Astrocyte (in vitro differentiated cells and primary cell): Measurements from ENCODE around the gene STK32B. TPM values are rescaled to one million over a fixed set of nuclear protein-coding genes. Genes with fewer than 3 reads are reported as not detected.

Experiments
- DNase-seq: peaks from one replicate; pipeline ENCODE4 v3.0.0-alpha.2; 2010; ENCODE audit warnings: low read depth
- FAIRE-seq: peaks from 2 replicates; lab custom pipeline; 2011; peaks lifted over from hg19 to GRCh38; lab: Jason Lieb, UNC
- H2AFZ ChIP-seq: 2 replicates; pipeline ENCODE4 v1.6.0; 2012; ENCODE audit warnings: low read depth, low read length, inconsistent platforms
- H3K27ac ChIP-seq: 2 replicates; pipeline ENCODE4 v1.5.1; 2011; ENCODE audit warnings: low read depth, low read length, inconsistent platforms
- H3K27me3 ChIP-seq: 2 replicates; pipeline ENCODE4 v1.6.0; 2011; ENCODE audit warnings: low read length, inconsistent platforms; ENCODE audit not compliant: insufficient read depth
- H3K36me3 ChIP-seq: 2 replicates; pipeline ENCODE4 v1.5.1; 2011; ENCODE audit warnings: low read length, inconsistent platforms; ENCODE audit not compliant: insufficient read depth
- H3K4me1 ChIP-seq: 2 replicates; pipeline ENCODE4 v1.5.1; 2011; ENCODE audit warnings: low read length, inconsistent platforms; ENCODE audit not compliant: insufficient read depth
- H3K4me2 ChIP-seq: 2 replicates; pipeline ENCODE4 v1.6.0; 2012; ENCODE audit warnings: low read length, inconsistent platforms
- H3K4me3 ChIP-seq: 2 replicates; pipeline ENCODE4 v1.5.1; 2011; ENCODE audit warnings: low read depth, mild to moderate bottlenecking, low read length, inconsistent platforms; ENCODE audit not compliant: insufficient read depth
- H3K79me2 ChIP-seq: 2 replicates; pipeline ENCODE4 v1.6.0; 2012; ENCODE audit warnings: mild to moderate bottlenecking, low read length, inconsistent platforms; ENCODE audit not compliant: insufficient read depth
- H3K9ac ChIP-seq: 2 replicates; pipeline ENCODE4 v1.6.0; 2012; ENCODE audit warnings: mild to moderate bottlenecking, low read length, inconsistent platforms
- H3K9me3 ChIP-seq: 2 replicates; pipeline ENCODE4 v1.5.1; 2012; ENCODE audit warnings: low read depth, mild to moderate bottlenecking, low read length, inconsistent platforms; ENCODE audit not compliant: insufficient read depth
- H4K20me1 ChIP-seq: 2 replicates; pipeline ENCODE4 v1.6.0; 2012; ENCODE audit warnings: low read length, inconsistent platforms; ENCODE audit not compliant: insufficient read depth
- H3K27ac Mint-ChIP-seq: one replicate; pipeline ENCODE4 v1.8.0; 2021; ENCODE audit warnings: mild to moderate bottlenecking, mixed read lengths; ENCODE audit not compliant: unreplicated experiment
- H3K27me3 Mint-ChIP-seq: one replicate; pipeline ENCODE4 v1.8.0; 2021; ENCODE audit warnings: low read depth, mixed read lengths; ENCODE audit not compliant: unreplicated experiment
- H3K36me3 Mint-ChIP-seq: one replicate; pipeline ENCODE4 v1.8.0; 2021; ENCODE audit warnings: low read depth, mixed read lengths; ENCODE audit not compliant: unreplicated experiment
- H3K4me1 Mint-ChIP-seq: one replicate; pipeline ENCODE4 v1.8.0; 2021; ENCODE audit warnings: low read depth, mixed read lengths; ENCODE audit not compliant: unreplicated experiment
- H3K4me3 Mint-ChIP-seq: one replicate; pipeline ENCODE4 v1.8.0; 2021; ENCODE audit warnings: mild to moderate bottlenecking, moderate library complexity, mixed read lengths; ENCODE audit not compliant: unreplicated experiment
- H3K9me3 Mint-ChIP-seq: one replicate; pipeline ENCODE4 v1.8.0; 2021; ENCODE audit warnings: mild to moderate bottlenecking, mixed read lengths; ENCODE audit not compliant: unreplicated experiment
- CTCF ChIP-seq: IDR thresholded peaks from 2 replicates; pipeline ENCODE4 v1.5.1; 2011; ENCODE audit warnings: low read depth, mild to moderate bottlenecking, inconsistent platforms, low read length, moderate library complexity; ENCODE audit not compliant: insufficient read depth
- EZH2 ChIP-seq: IDR thresholded peaks from 2 replicates; pipeline ENCODE4 v1.6.1; 2012; ENCODE audit warnings: mild to moderate bottlenecking, low read length, inconsistent platforms; ENCODE audit not compliant: insufficient read depth
- total RNA-seq: library from RNA; stranded (reverse); gene quantifications from 2 replicates; pipeline ENCODE4 v1.2.1, GENCODE V29; 2021

The STK32B gene
- total RNA-seq, 1 donor from 2014 or later, result 2.9 TPM

- no peak for FAIRE-seq
- TF ChIP-seq CTCF (no peak), EZH2 (no peak)
Measured at GRCh38 chr4:5361968-5362367, 310.7 kb downstream of the STK32B start.

GRCh38 chr4:5364406-5364805 lies 313.1 kb downstream of the STK32B start:
- peaks cover 17% of the 10 kb centered on the region for H3K4me1 ChIP-seq
- Mint-ChIP-seq H3K9me3 (no peaks in the 10 kb centered on the region), H3K36me3 (no peaks in the 10 kb centered on the region), H3K4me3 (no peak overlapping the region), H3K27me3 (peaks cover 12% of the 10 kb centered on the region), H3K4me1 (peaks cover 15% of the 10 kb centered on the region), H3K27ac (no peak overlapping the region)
- FAIRE-seq (no peak), DNase-seq (no peak)
- no peaks in the 10 kb centered on the region for H3K79me2 ChIP-seq
- no peak overlapping the region for H3K4me2 ChIP-seq
- no peaks in the 10 kb centered on the region for H3K9me3 ChIP-seq
- no peak overlapping the region for H2AFZ ChIP-seq
- H3K36me3 ChIP-seq, result no peaks in the 10 kb centered on the region
- no peak overlapping the region for H3K9ac ChIP-seq
- no peak overlapping the region for H3K4me3 ChIP-seq
- H4K20me1 ChIP-seq, result peaks cover 3% of the 10 kb centered on the region
- TF ChIP-seq EZH2 (no peak), CTCF (no peak)
- no peak overlapping the region for H3K27ac ChIP-seq
- no peaks in the 10 kb centered on the region for H3K27me3 ChIP-seq

More at GRCh38 chr4:5361968-5362367, 310.7 kb downstream of the STK32B start:
- Mint-ChIP-seq H3K4me1 (peaks cover 15% of the 10 kb centered on the region), H3K4me3 (no peak overlapping the region), H3K27ac (no peak overlapping the region), H3K36me3 (no peaks in the 10 kb centered on the region), H3K9me3 (no peaks in the 10 kb centered on the region), H3K27me3 (peaks cover 13% of the 10 kb centered on the region)
- H3K4me3 ChIP-seq, result no peak overlapping the region
- no peaks in the 10 kb centered on the region for H3K79me2 ChIP-seq
- no peak overlapping the region for H3K27ac ChIP-seq
- H3K36me3 ChIP-seq, result no peaks in the 10 kb centered on the region
- H3K9me3 ChIP-seq, result no peaks in the 10 kb centered on the region
- H3K9ac ChIP-seq, result no peak overlapping the region
- H3K4me2 ChIP-seq, result no peak overlapping the region
- no peak overlapping the region for H2AFZ ChIP-seq
- peak; percentile 22 for DNase-seq
- peaks cover 3% of the 10 kb centered on the region for H4K20me1 ChIP-seq
- H3K27me3 ChIP-seq, result no peaks in the 10 kb centered on the region
- peaks cover 17% of the 10 kb centered on the region for H3K4me1 ChIP-seq

GRCh38 chr4:5365071-5366008 lies 314.1 kb downstream of the STK32B start:
- H3K27me3 Mint-ChIP-seq, result peaks cover 3% of the 10 kb centered on the region
- Histone ChIP-seq H3K79me2 (no peaks in the 10 kb centered on the region), H3K27ac (peak overlapping the region; percentile 83), H3K4me1 (peaks cover 17% of the 10 kb centered on the region), H3K36me3 (no peaks in the 10 kb centered on the region), H3K4me2 (peak overlapping the region; percentile 69), H4K20me1 (peaks cover 3% of the 10 kb centered on the region), H3K9ac (peak overlapping the region; percentile 72), H2AFZ (no peak overlapping the region), H3K4me3 (no peak overlapping the region), H3K9me3 (no peaks in the 10 kb centered on the region), H3K27me3 (no peaks in the 10 kb centered on the region)
- FAIRE-seq (peak; percentile 96), DNase-seq (peak; percentile 91)
- no peaks in the 10 kb centered on the region for H3K9me3 Mint-ChIP-seq
- H3K4me3 Mint-ChIP-seq, result no peak overlapping the region
- H3K4me1 Mint-ChIP-seq, result peaks cover 15% of the 10 kb centered on the region
- H3K36me3 Mint-ChIP-seq, result no peaks in the 10 kb centered on the region
- peak overlapping the region; percentile 17 for H3K27ac Mint-ChIP-seq
- TF ChIP-seq CTCF (no peak), EZH2 (no peak)
